Activated T-cell treated with anti-CD3 and anti-CD28 coated beads, Interleukin-2, amount 50 U/mL, for 72 hours (primary cell): Measurements from ENCODE around the gene CALR3. TPM values are rescaled to one million over a fixed set of nuclear protein-coding genes. Genes with fewer than 3 reads are reported as not detected.
"Not testable (repeated sequence)": the region's sequence is repeated elsewhere in the genome, so short reads cannot be mapped to it uniquely, and the experiment has no call there.

ENCODE experiments used
- ATAC-seq, 2 donors: fragments of 150-1000 bp; cut with Tn5 transposase; replicated peaks in 1 of 2; 2 replicates each; pipeline ENCODE4 v1.10.0; 2021; ENCODE audit warnings: moderate library complexity in 2 of 2, mild to moderate bottlenecking in 1 of 2
- DNase-seq, 2 donors: peaks; one replicate each; pipeline ENCODE4 v3.0.0; 2021 to 2022; ENCODE audit warnings: mixed read lengths in 1 of 2
- H3K27ac Mint-ChIP-seq: one replicate; pipeline ENCODE4 v1.8.0; 2022; ENCODE audit warnings: mild to moderate bottlenecking, moderate library complexity, mixed read lengths
- H3K27me3 Mint-ChIP-seq: one replicate; pipeline ENCODE4 v1.8.0; 2022; ENCODE audit warnings: low read depth, mixed read lengths
- H3K36me3 Mint-ChIP-seq, 2 donors: one replicate each; pipeline ENCODE4 v1.8.0; 2022; ENCODE audit warnings: mixed read lengths in 2 of 2, mild to moderate bottlenecking in 1 of 2; ENCODE audit not compliant: insufficient read depth in 2 of 2
- H3K4me1 Mint-ChIP-seq: one replicate; pipeline ENCODE4 v1.8.0; 2022; ENCODE audit warnings: low read depth, mixed read lengths
- H3K4me3 Mint-ChIP-seq, 2 donors: one replicate each; pipeline ENCODE4 v1.8.0; 2022; ENCODE audit warnings: mild to moderate bottlenecking in 2 of 2, mixed read lengths in 2 of 2, moderate library complexity in 2 of 2
- H3K9me3 Mint-ChIP-seq, 2 donors: one replicate each; pipeline ENCODE4 v1.8.0; 2022; ENCODE audit warnings: mixed read lengths in 2 of 2
- total RNA-seq, 2 donors: library from RNA; stranded (reverse); gene quantifications; one replicate each; pipeline ENCODE4 v1.2.3, GENCODE V29; 2022

The CALR3 gene
- total RNA-seq, 2 donors from 2014 or later = not detected

DNA sequence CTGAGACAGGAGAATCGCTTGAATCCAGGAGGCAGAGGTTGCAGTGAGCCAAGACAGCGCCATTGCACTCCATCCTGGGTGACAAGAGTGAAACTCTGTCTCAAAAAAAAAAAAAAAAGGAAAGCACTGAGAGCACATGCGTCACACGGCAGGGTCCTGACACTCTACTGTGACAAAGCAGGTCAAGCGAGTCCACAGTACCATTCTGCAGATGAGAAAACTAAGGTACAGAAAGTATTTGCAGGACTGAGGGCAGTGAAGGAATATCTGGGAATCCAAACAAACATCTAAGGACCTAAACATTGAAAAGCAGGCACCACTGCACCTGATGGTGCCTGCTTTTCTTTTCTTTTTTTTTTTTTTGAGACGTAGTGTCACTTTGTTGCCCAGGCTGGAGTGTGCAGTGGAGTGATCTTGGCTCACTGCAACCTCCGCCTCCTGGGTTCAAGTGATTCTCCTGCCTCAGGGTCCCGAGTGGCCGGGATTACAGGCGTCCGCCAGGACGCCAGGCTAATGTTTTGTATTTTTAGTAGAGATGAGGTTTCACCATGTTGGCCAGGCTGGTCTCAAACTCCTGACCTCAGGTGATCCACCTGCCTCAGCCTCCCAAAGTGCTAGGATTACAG lies 29.1 kb downstream of the CALR3 start:
- not testable (repeated sequence) for ATAC-seq, H3K27ac Mint-ChIP-seq, H3K36me3 Mint-ChIP-seq, H3K4me3 Mint-ChIP-seq, DNase-seq, H3K27me3 Mint-ChIP-seq, H3K9me3 Mint-ChIP-seq
- H3K4me1 Mint-ChIP-seq = peaks cover 67% of the 10 kb centered on the region

DNA sequence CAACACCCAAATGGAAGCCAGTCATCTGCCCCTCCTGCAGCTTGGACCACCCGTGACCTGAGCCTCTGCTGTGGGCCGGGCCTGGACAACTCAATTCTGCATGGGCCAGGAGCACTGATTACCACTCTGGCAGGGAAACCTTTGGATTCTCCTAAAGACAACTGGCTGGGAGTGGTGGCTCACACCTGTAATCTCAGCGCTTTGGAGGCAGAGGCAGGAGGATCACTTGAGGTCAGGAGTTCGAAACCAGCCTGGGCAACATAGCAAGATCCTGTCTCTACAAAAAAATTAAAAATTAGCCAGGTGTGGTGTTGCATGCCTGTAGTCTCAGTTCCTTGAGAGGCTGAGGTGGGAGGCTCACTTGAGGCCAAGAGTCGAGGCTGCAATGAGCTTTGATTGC lies 30.7 kb downstream of the CALR3 start:
- H3K9me3 Mint-ChIP-seq = no peaks in the 10 kb centered on the region
- DNase-seq = no peak
- H3K27me3 Mint-ChIP-seq = no peaks in the 10 kb centered on the region
- H3K27ac Mint-ChIP-seq = no peak overlapping the region
- H3K36me3 Mint-ChIP-seq = no peaks in the 10 kb centered on the region
- H3K4me3 Mint-ChIP-seq = no peak overlapping the region
- ATAC-seq = no peak
- peaks cover 56% of the 10 kb centered on the region for H3K4me1 Mint-ChIP-seq

DNA sequence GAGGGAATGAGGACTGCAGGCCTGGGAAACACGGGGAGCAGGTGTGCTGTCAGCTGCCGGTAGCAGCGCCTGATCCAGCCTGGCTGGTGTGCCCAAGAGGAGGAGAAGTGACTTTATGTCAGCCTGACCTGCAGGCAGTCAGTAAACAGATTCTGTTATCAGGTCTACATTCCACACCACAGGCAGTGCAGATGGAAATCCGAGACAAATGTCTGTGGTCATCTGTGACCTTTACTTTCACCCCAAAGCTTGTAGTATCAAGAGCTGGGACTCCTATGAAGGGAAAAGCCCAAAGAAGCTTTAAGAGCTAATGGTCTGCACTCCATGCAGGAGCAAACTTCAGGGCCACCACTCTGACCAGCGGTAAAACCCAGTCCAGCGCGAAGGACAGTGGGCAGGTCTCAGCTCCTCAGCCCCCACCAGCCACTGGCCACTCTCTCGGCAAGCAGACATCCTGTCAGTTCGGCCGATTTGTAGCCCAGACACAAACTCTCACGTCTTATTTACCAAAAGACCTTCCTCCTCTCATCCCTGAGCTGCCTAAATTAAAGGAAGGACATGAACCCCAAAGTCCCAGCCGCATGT lies 31.9 kb downstream of the CALR3 start:
- H3K4me3 Mint-ChIP-seq = no peak overlapping the region
- H3K27me3 Mint-ChIP-seq = no peaks in the 10 kb centered on the region
- no peaks in the 10 kb centered on the region for H3K9me3 Mint-ChIP-seq
- ATAC-seq (no peak), DNase-seq (no peak)
- no peaks in the 10 kb centered on the region for H3K36me3 Mint-ChIP-seq
- H3K4me1 Mint-ChIP-seq = peaks cover 59% of the 10 kb centered on the region
- H3K27ac Mint-ChIP-seq = no peak overlapping the region

DNA sequence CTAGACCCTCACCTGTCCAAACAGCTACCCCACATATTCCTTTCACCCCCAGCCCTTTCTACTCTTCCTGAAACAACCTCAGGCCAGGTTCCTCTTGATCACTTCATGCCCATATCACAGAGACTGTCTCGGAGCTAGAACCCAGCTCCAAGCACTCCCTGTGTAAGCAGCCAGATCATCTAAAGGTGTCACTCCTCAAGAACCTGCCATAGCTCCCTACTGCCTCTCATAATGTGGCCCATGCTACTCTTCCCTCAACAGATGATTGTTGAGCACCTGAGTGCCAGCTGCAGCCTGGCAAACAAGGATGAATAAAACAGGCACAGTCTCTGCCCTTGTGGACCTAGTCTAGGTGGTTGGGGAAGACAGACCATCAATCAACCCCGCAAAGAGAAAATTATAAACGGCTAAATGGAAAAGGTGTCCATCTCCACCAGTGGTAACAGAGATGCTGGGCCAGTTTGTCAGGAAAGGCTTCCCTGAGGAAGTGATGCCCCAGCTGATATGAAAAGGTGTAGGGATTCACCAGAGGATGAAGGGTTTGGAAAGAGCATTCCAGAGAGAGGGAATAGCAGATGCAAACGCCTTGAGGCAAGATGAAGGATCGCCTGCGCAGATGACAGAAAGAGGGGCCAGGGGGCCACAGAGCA lies 32.5 kb downstream of the CALR3 start:
- Mint-ChIP-seq H3K36me3 (no peaks in the 10 kb centered on the region), H3K27me3 (no peaks in the 10 kb centered on the region), H3K4me3 (no peak overlapping the region), H3K27ac (no peak overlapping the region), H3K9me3 (no peaks in the 10 kb centered on the region), H3K4me1 (peaks cover 59% of the 10 kb centered on the region)
- ATAC-seq = no peak
- DNase-seq = no peak

DNA sequence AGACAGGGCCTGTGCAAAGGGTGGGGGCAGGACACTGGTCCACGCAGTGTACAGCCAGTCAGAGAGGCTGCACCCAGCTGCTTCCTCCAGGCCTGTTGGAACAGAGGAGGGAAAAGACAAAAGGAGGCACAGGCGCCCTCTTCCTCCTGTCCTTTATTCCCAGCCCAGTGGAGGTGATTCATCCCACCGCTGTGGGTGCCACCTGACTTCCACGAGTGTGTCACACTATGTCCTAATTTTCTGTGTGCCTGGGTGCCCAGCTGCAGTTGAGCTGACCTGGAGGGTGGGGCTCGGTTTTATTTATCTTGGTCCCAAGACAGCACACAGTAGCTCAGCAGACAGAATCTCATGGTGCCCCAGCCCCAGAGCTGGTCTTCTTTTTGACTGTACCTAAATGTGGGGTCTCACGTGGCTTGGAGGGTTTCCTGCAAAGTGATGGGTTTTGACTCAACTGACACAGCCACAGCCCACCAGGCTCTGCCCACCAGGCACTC lies 33.2 kb downstream of the CALR3 start:
- H3K27ac Mint-ChIP-seq = no peak overlapping the region
- ATAC-seq = peak; percentile 74 to 82
- peaks cover 62% of the 10 kb centered on the region for H3K4me1 Mint-ChIP-seq
- no peaks in the 10 kb centered on the region for H3K27me3 Mint-ChIP-seq
- H3K36me3 Mint-ChIP-seq = no peaks in the 10 kb centered on the region
- DNase-seq = peak; percentile 17 to 34
- H3K4me3 Mint-ChIP-seq = no peak overlapping the region
- H3K9me3 Mint-ChIP-seq = no peaks in the 10 kb centered on the region

DNA sequence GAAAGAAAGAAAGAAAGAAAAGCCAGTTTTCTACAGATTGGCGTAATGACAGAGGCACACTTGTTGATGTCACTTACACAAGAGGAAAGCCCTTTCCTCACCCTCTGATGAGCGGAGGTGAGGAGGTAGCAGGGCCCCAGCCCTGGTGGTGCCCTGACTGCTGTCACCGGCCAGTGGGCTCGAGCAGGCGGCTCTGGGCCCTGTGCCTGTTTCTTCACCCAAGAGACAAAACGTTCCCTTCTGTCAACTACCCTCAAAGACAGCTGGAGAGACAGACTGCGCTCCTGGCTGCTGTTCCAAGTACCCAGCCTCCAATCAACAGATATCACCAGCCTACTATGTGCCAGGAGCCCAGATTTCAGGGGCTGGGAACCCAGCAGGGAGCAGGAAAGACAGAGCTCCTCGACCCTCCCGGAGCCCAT lies 34.3 kb downstream of the CALR3 start:
- H3K36me3 Mint-ChIP-seq = no peaks in the 10 kb centered on the region
- H3K9me3 Mint-ChIP-seq = no peaks in the 10 kb centered on the region
- H3K27me3 Mint-ChIP-seq = no peaks in the 10 kb centered on the region
- ATAC-seq (no peak), DNase-seq (no peak)
- H3K4me3 Mint-ChIP-seq = no peak overlapping the region
- peaks cover 62% of the 10 kb centered on the region for H3K4me1 Mint-ChIP-seq
- no peak overlapping the region for H3K27ac Mint-ChIP-seq

DNA sequence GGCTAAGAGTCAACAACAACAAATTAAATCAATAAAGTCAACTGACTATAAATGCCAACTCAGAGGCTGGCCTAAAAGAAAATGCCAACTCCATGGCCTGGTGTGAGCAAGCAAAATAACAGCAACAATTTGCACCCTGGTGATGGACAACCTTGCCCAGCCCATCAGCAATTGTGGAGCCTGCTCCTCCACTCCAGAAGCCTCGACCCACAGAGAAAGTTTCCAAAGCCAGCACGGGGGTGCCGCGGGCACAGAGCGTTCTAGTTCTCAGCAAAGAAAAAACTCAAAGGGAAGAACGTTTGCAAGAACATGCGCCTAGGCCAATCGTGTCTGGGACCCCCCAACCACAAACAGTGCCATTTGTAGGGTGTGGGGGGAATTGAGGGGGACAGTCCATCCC lies 35.5 kb downstream of the CALR3 start:
- Mint-ChIP-seq H3K27me3 (no peaks in the 10 kb centered on the region), H3K27ac (no peak overlapping the region), H3K4me3 (no peak overlapping the region), H3K36me3 (no peaks in the 10 kb centered on the region), H3K4me1 (peaks cover 63% of the 10 kb centered on the region), H3K9me3 (no peaks in the 10 kb centered on the region)
- DNase-seq = no peak
- no peak for ATAC-seq

DNA sequence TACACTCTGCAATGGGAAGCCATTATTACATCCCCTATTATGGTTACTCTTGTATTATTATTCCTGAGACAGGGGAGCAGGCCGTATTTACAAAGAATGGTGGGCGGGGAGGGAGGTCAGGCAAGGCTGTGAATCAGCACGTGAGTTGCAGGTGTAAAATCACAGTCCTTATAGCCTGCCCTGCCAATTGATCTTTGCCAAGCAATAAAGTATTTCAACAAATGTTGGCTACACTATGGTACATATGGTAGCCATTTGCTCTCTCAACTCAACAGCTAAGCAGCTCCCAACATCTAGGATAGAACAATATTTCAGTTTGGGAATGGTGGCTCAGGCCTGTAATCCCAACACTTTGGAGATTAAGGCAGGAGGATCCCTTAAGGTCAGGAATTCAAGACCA lies 36.3 kb downstream of the CALR3 start:
- no peaks in the 10 kb centered on the region for H3K36me3 Mint-ChIP-seq
- no peaks in the 10 kb centered on the region for H3K9me3 Mint-ChIP-seq
- H3K4me3 Mint-ChIP-seq = no peak overlapping the region
- no peak overlapping the region for H3K27ac Mint-ChIP-seq
- no peak for DNase-seq
- no peak for ATAC-seq
- H3K27me3 Mint-ChIP-seq = no peaks in the 10 kb centered on the region
- peaks cover 63% of the 10 kb centered on the region for H3K4me1 Mint-ChIP-seq

DNA sequence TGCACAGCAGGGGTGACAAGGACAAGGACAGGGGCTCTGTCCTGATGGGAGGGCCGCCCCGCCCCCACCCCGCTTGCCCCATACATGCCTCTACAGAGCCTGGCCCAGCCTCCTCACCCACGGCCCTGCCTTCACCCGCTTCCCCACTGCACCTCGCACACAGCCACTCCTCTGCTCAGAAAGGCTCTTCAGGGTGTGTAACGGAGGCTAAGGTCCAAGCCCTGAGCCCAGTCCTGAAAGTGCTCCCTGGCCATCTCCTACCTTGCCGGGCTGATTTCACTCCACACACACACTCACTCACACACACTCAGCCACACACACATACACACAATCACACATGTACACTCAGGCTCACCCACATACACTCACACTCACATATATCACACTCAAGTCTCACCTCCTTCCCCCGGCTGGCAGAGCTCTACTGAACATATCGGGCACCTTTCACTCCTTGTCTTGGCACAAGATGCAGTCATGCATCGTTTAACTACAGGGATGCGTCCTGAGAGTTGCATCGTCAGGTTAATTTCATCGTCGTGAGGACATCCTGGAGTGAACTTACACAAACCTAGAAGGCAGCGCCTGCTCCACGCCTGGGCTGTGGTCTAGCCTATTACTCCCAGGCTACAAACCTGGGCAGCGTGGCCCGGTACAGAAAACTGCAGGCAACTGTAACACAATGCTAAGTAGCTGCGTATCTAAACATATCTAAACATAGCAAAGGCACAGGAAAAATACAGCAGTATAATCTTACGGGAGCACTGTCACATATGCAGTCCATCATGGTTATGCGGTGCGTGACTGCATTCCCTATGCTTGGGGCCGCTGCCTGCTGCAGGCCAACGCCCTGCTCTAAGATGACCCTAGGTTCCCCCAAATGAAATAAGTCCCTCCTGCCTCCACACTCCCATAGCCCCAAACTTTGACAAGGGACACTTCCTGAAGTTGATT lies 37.3 kb downstream of the CALR3 start:
- H3K36me3 Mint-ChIP-seq = peaks cover 2 to 3% of the 10 kb centered on the region in 2 donors
- peak overlapping the region in 1 of 2 donors; percentile 54 for H3K4me3 Mint-ChIP-seq
- H3K27ac Mint-ChIP-seq = no peak overlapping the region
- H3K9me3 Mint-ChIP-seq = no peaks in the 10 kb centered on the region
- DNase-seq (no peak), ATAC-seq (no peak)
- H3K27me3 Mint-ChIP-seq = no peaks in the 10 kb centered on the region
- peaks cover 60% of the 10 kb centered on the region for H3K4me1 Mint-ChIP-seq

DNA sequence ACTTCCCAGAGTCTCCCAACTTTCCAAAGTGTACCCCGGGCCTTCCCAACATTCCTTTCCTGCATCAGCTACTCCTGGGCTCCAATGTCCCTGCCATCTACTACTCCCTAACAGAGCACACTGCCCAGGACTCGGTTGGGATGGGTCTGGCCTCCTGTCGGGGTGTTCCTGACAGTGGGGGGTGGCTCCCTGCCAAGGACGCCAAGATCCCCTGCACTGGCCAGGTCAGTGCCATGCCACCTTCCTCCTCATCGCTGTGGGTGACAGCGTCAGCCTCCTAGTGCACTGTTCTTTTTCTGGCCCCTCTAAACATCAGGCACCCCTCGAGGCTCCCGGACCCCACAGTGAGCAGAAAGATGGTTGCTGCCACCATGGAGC lies 38.0 kb downstream of the CALR3 start:
- DNase-seq = no peak

DNA sequence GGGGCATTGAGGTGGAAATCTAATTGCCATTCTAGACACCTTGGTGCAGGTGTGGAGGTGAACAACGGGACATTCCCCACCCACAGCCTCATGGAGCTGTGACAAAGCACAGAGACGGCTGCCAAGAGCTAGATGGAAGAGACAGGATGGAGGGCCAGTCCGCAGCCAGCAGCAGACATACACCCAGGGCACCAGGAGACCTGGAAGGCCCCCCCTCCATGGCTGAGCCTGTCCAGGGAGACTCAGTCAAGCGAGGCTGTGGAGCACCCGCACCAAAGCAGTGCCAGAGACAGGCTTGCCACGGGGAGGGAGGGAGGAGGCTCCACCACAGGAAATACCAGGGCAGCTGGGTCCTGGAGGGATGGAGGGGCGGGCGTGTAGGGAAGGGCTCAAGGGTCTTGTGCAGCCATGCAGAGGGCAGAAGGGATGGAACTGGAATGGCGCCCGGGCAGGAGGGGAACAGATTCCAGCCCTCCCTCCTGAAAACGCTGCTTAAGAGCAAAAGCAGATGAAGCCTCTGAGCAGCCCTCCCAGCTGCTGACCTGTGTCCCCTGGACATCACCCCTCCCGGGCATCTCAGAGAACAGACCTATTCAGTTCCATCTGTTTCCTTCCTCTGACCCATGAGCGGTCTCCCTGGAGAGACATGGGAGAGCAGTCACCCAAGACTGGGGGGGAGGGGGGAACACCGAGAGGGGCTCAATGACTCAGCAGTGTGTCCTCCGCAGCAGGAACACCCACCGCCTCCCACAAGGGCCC lies 38.6 kb downstream of the CALR3 start:
- Mint-ChIP-seq H3K9me3 (no peaks in the 10 kb centered on the region), H3K4me1 (peaks cover 47% of the 10 kb centered on the region), H3K4me3 (peak overlapping the region in 1 of 2 donors; percentile 56), H3K27me3 (no peaks in the 10 kb centered on the region), H3K36me3 (peaks cover 2 to 3% of the 10 kb centered on the region in 2 donors), H3K27ac (no peak overlapping the region)
- DNase-seq = no peak
- ATAC-seq = peak; percentile 24 to 35

More for the DNA sequence above, 38.0 kb downstream of the CALR3 start:
- no peaks in the 10 kb centered on the region for H3K9me3 Mint-ChIP-seq
- no peaks in the 10 kb centered on the region for H3K27me3 Mint-ChIP-seq
- H3K27ac Mint-ChIP-seq = no peak overlapping the region
- H3K4me1 Mint-ChIP-seq = peaks cover 53% of the 10 kb centered on the region
- H3K36me3 Mint-ChIP-seq = peaks cover 2 to 3% of the 10 kb centered on the region in 2 donors
- ATAC-seq = no peak
- peak overlapping the region in 1 of 2 donors; percentile 54 for H3K4me3 Mint-ChIP-seq

DNA sequence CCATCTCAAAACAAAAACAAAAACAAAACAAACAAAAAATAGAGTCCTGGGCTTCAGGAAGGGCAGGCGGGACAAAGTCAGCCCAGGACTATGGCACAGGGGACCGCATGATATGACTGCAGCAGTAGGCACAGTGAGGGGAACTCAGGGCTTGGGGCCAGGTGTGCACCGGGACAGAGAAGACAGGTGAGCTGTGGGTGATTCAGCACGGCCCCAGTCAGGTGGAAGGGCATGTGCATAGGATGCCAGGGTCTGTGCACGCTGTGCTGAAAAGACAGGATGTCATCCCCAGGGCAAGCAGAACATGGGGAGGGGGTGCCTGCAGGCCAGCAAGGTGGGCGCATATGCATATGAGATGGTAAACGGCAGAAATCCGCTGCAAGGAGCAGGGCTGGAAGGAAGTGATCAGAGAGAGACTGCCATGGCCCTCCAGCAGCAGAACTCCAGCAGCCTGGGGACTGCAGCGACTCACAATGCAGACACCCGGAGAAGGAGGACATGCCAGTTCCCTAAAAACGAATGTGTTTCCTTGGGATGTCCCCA lies 39.2 kb downstream of the CALR3 start:
- DNase-seq = no peak
- ATAC-seq = peak; percentile 7 to 15
- Mint-ChIP-seq H3K27ac (no peak overlapping the region), H3K27me3 (no peaks in the 10 kb centered on the region), H3K36me3 (peaks cover 2 to 3% of the 10 kb centered on the region in 2 donors), H3K4me3 (peak overlapping the region in 1 of 2 donors; percentile 56), H3K4me1 (peaks cover 43% of the 10 kb centered on the region), H3K9me3 (no peaks in the 10 kb centered on the region)
